ENCODE measurements around the gene KLF14.
"Not testable (repeated sequence)": the region's sequence is repeated elsewhere in the genome, so short reads cannot be mapped to it uniquely, and the experiment has no call there.

Gene KLF14

DNA sequence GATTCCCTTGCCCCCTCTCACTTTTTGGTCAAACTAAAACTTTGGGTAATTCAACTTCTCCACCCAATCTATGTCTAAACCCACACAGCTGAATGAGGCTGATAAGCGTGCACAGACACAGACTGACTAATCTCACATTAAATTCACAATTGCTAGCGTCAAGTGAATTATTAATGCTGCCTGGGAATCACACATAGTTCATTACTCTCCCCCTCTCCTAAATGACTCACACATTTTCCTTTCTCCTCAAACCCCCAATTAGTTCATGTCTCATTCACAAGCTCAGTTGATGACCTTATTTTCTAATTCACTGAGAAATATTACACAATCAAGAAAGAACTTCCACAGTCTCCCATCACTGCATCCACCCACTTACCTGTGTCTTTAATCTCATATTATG is 14.5 kb downstream of the KLF14 start:
- no peak for DNase-seq (ENCODE audit: low read depth in 1 of 2, low spot score in 1 of 2)

DNA sequence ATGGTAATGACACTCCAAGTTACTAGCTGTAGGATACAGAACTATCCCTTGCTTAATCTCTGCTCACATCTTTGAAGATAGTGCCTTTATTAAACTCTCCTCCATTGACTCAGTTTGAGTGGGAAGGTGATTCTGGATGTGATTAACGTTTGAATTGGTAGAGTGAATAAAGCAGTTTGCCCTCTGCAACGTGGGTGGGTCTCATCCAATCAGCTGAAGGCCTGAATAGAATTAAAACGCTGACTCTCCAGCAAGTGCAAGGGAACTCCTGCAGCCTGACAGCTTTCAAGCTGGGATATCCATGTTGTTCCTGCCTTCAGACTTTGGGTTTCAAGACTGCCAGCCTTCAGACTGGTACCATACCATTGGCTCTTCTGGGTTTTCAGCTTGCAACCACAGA is 21.6 kb downstream of the KLF14 start:
- DNase-seq (ENCODE audit: low read depth in 1 of 2, low spot score in 1 of 2), result no peak

DNA sequence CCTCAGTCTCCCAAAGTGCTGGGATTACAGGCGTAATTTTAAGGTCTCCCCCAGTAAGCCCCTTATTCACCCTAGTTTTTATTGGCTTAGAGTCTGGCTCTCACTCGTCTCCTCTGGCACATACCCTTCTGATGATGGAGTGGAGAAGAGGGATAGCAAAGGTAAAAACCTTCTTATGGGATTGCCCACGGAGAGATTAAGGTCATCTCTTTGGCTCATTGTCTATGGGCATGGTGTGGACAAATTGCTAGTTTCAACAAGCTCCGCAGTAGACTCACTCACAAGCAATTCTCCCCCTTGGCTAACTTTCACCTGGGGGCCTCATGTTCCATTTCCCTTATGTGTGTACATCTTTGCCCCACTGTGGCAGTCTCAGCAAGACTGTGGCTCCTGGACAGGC is 25.2 kb downstream of the KLF14 start:
- no peak for DNase-seq (ENCODE audit: low read depth in 1 of 2, low spot score in 1 of 2)

DNA sequence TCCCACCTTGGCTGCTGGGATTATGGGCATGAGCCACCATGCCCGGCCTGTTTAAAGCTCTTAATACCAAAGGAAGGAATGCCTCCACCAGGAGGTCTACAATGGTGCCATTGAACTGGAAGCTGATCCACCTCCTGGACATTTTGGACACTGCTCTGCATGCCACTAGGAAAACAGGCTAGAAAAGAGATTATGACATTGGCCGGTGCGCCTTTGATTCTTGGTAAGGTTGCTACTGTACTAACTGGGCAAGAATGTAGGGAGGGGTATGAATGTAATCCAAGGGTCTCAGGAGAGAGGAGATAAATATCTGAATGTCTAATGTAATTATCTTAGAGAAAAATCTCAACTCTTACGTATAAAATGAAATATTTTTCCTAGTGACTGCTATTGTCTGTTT is 26.0 kb downstream of the KLF14 start:
- no peak for DNase-seq (ENCODE audit: low read depth in 1 of 2, low spot score in 1 of 2)

- DNase-seq (ENCODE audit: low read depth in 1 of 2, low spot score in 1 of 2), result no peak
Measured at GRCh38 chr7:130703851-130704250, 30.2 kb downstream of the KLF14 start.

DNA sequence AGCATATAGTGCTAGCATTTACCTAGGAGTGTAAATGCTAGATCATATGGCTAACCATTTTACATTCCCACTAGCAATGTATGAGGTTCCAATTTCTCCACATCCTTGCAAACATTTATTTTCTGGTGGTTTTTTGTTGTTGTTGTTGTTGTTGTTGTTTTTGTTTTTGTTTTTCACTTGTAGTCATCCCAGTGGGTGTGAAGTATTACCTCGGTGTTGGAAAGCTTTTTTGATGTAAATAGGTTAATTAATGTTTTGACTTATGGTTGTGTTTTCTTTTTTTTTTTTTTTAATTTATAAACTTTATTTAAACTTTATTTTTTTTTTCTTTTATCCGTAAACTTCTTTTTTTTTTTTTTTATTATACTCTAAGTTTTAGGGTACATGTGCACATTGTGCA is 32.4 kb downstream of the KLF14 start:
- DNase-seq (ENCODE audit: low read depth in 1 of 2, low spot score in 1 of 2), result no peak

GRCh38 chr7:130700760-130701159 is 33.2 kb downstream of the KLF14 start:
- no peak for DNase-seq (ENCODE audit: low read depth in 1 of 2, low spot score in 1 of 2)

GRCh38 chr7:130699686-130700085 is 34.3 kb downstream of the KLF14 start:
- DNase-seq (ENCODE audit: low read depth in 1 of 2, low spot score in 1 of 2), result no peak

GRCh38 chr7:130697820-130698219 is 36.2 kb downstream of the KLF14 start:
- no peak for DNase-seq (ENCODE audit: low read depth in 1 of 2, low spot score in 1 of 2)

GRCh38 chr7:130695840-130696239 is 38.2 kb downstream of the KLF14 start:
- no peak for DNase-seq (ENCODE audit: low read depth in 1 of 2, low spot score in 1 of 2)

GRCh38 chr7:130692396-130692795 is 41.6 kb downstream of the KLF14 start:
- DNase-seq (ENCODE audit: low read depth in 1 of 2, low spot score in 1 of 2), result not testable (repeated sequence)

GRCh38 chr7:130689683-130690082 is 44.3 kb downstream of the KLF14 start:
- no peak for DNase-seq (ENCODE audit: low read depth in 1 of 2, low spot score in 1 of 2)

GRCh38 chr7:130683026-130683425 is 51.0 kb downstream of the KLF14 start:
- DNase-seq (ENCODE audit: low read depth in 1 of 2, low spot score in 1 of 2), result no peak

Measured in activated T-helper 1 cell treated with anti-CD3 and anti-CD28 coated beads, Interleukin-2, amount 50 U/mL, for 16 hours (primary cell).